H1 (cell line): ENCODE measurements around the gene CYP27B1. TPM values are rescaled to one million over a fixed set of nuclear protein-coding genes. Genes with fewer than 3 reads are reported as not detected.

Experiments used
- CTCF ChIA-PET: fragments of 300-600 bp; sonication (Branson Sonifier 250); formaldehyde crosslinking; loops from one replicate; lab custom pipeline; 2021; ENCODE audit not compliant: partially characterized antibody; lab: Charles Lee
- POLR2A ChIA-PET: fragments of 300-600 bp; sonication (Branson Sonifier 250); formaldehyde crosslinking; loops from one replicate; lab custom pipeline; 2021; ENCODE audit warnings: inconsistent platforms; ENCODE audit not compliant: partially characterized antibody; lab: Charles Lee
- DNase-seq, 2 experiments: peaks; one replicate each; pipeline versions ENCODE4 v3.0.0 to v3.0.0-alpha.2; 2010 to 2022; ENCODE audit warnings: low spot score in 2 of 2, low read depth in 1 of 2, mixed read lengths in 1 of 2
- FAIRE-seq: peaks from 2 replicates; lab custom pipeline; 2011; peaks lifted over from hg19 to GRCh38; lab: Jason Lieb, UNC
- H2AFZ ChIP-seq: 2 replicates; pipeline ENCODE4 v1.8.1; 2012; ENCODE audit warnings: low read length, inconsistent platforms
- H2AK5ac ChIP-seq: 2 replicates; pipeline ENCODE4 v1.6.1; 2013; ENCODE audit warnings: low read depth, low read length
- H2BK120ac ChIP-seq: replicated peaks from 2 replicates; pipeline ENCODE3; 2013; ENCODE audit warnings: low read depth, low read length, inconsistent platforms
- H2BK12ac ChIP-seq: 2 replicates; pipeline ENCODE4 v1.6.1; 2013; ENCODE audit warnings: low read depth, low read length
- H2BK15ac ChIP-seq: 2 replicates; pipeline ENCODE4 v1.6.1; 2013; ENCODE audit warnings: low read length
- H2BK20ac ChIP-seq: 2 replicates; pipeline ENCODE4 v1.6.1; 2013; ENCODE audit warnings: low read length
- H2BK5ac ChIP-seq: 2 replicates; pipeline ENCODE4 v1.6.1; 2013; ENCODE audit warnings: low read depth, low read length
- H3K14ac ChIP-seq: 2 replicates; pipeline ENCODE4 v1.6.1; 2013; ENCODE audit warnings: inconsistent platforms; ENCODE audit not compliant: insufficient read length
- H3K18ac ChIP-seq: 2 replicates; pipeline ENCODE4 v1.6.1; 2013; ENCODE audit warnings: low read length; ENCODE audit errors: extremely low read depth
- H3K23ac ChIP-seq: 2 replicates; pipeline ENCODE4 v1.6.1; 2013; ENCODE audit warnings: inconsistent platforms; ENCODE audit not compliant: insufficient read length
- H3K23me2 ChIP-seq: 2 replicates; pipeline ENCODE4 v1.6.1; 2013; ENCODE audit warnings: low read depth, low read length
- H3K27ac ChIP-seq: 2 replicates; pipeline ENCODE4 v1.6.1; 2011; ENCODE audit warnings: low read depth, low read length, inconsistent platforms
- H3K27me3 ChIP-seq, 4 experiments: replicated peaks in 1 of 4; 1 replicate in 1 of 4; 2 replicates in 3 of 4; pipeline versions ENCODE4 v1.6.1 to v1.8.1; 2011 to 2013; ENCODE audit warnings: low read length in 3 of 4, mild to moderate bottlenecking in 3 of 4, inconsistent platforms in 2 of 4, mixed read lengths in 2 of 4, moderate library complexity in 1 of 4; ENCODE audit not compliant: control insufficient read depth in 3 of 4, insufficient read depth in 3 of 4; ENCODE audit errors: extremely low read depth in 1 of 4
- H3K36me3 ChIP-seq, 4 experiments: 2 replicates each; pipeline versions ENCODE4 v1.6.1 to v1.8.1; 2011 to 2013; ENCODE audit warnings: mild to moderate bottlenecking in 4 of 4, low read length in 3 of 4, moderate library complexity in 2 of 4, control low read depth in 1 of 4, inconsistent platforms in 1 of 4; ENCODE audit not compliant: insufficient read depth in 4 of 4, control insufficient read depth in 2 of 4
- H3K4ac ChIP-seq: replicated peaks from 2 replicates; pipeline ENCODE3; 2013; ENCODE audit warnings: low read length, low read depth, mixed read lengths, inconsistent platforms; ENCODE audit not compliant: insufficient read length
- H3K4me1 ChIP-seq, 4 experiments: replicated peaks in 1 of 4; 1 replicate in 1 of 4; 2 replicates in 3 of 4; pipeline versions ENCODE4 v1.6.1 to v1.8.1; 2011 to 2013; ENCODE audit warnings: low read length in 3 of 4, inconsistent platforms in 2 of 4, mixed read lengths in 1 of 4; ENCODE audit not compliant: insufficient read depth in 4 of 4, control insufficient read depth in 3 of 4
- H3K4me2 ChIP-seq, 2 experiments: 2 replicates each; pipeline versions ENCODE4 v1.6.1 to v1.8.1; 2011 to 2013; ENCODE audit warnings: low read depth in 2 of 2, low read length in 2 of 2, control low read depth in 1 of 2, inconsistent platforms in 1 of 2, mild to moderate bottlenecking in 1 of 2; ENCODE audit not compliant: insufficient read depth in 1 of 2
- H3K4me3 ChIP-seq, 4 experiments: fragments of 200-600, 300-600 bp in 1 of 4; sonication (generic), shearing (Covaris generic), sonication (Bioruptor Twin) in 1 of 4; 2 replicates each; pipeline versions ENCODE4 v1.5.1 to v1.8.1; 2011 to 2016; ENCODE audit warnings: low read length in 4 of 4, low read depth in 3 of 4, control low read depth in 2 of 4, inconsistent platforms in 2 of 4, mild to moderate bottlenecking in 2 of 4, mixed read lengths in 1 of 4, moderate library complexity in 1 of 4; ENCODE audit not compliant: insufficient read depth in 2 of 4; ENCODE audit errors: extremely low read depth in 1 of 4
- H3K56ac ChIP-seq: replicated peaks from 2 replicates; pipeline ENCODE3; 2013; ENCODE audit warnings: low read depth, mild to moderate bottlenecking, mixed read lengths, low read length, inconsistent platforms; ENCODE audit not compliant: insufficient read length
- H3K79me1 ChIP-seq: 2 replicates; pipeline ENCODE4 v1.6.1; 2013; ENCODE audit warnings: low read depth, low read length, control low read depth
- H3K79me2 ChIP-seq, 2 experiments: 2 replicates each; pipeline versions ENCODE4 v1.6.1 to v1.8.1; 2012 to 2013; ENCODE audit warnings: low read length in 2 of 2, mild to moderate bottlenecking in 2 of 2, inconsistent platforms in 1 of 2; ENCODE audit not compliant: insufficient read depth in 2 of 2, control insufficient read depth in 1 of 2
- H3K9ac ChIP-seq, 4 experiments: replicated peaks in 1 of 4; 1 replicate in 1 of 4; 2 replicates in 3 of 4; pipeline versions ENCODE4 v1.6.1 to v1.8.1; 2011 to 2013; ENCODE audit warnings: low read depth in 3 of 4, low read length in 3 of 4, control low read depth in 2 of 4, mild to moderate bottlenecking in 2 of 4, moderate library complexity in 2 of 4, inconsistent platforms in 1 of 4; ENCODE audit errors: extremely low read depth in 1 of 4
- H3K9me3 ChIP-seq, 2 experiments: 2 replicates each; pipeline versions ENCODE4 v1.6.1 to v1.8.1; 2012 to 2013; ENCODE audit warnings: mild to moderate bottlenecking in 2 of 2, moderate library complexity in 2 of 2, control low read depth in 1 of 2, inconsistent platforms in 1 of 2, low read depth in 1 of 2, low read length in 1 of 2, mixed read lengths in 1 of 2; ENCODE audit not compliant: insufficient read depth in 2 of 2
- H4K20me1 ChIP-seq, 2 experiments: replicated peaks in 1 of 2; 2 replicates each; pipeline versions ENCODE3 to v1.8.1; 2011 to 2013; ENCODE audit warnings: inconsistent platforms in 2 of 2, low read length in 2 of 2, mild to moderate bottlenecking in 1 of 2; ENCODE audit not compliant: insufficient read depth in 2 of 2, control insufficient read depth in 1 of 2
- H4K5ac ChIP-seq: 2 replicates; pipeline ENCODE4 v1.6.1; 2013; ENCODE audit warnings: low read length, low read depth, mixed read lengths, inconsistent platforms; ENCODE audit not compliant: insufficient read length
- H4K8ac ChIP-seq: 2 replicates; pipeline ENCODE4 v1.8.0; 2013; ENCODE audit warnings: mild to moderate bottlenecking, moderate library complexity, low read length, inconsistent platforms; ENCODE audit not compliant: insufficient read depth; ENCODE audit errors: extremely low read depth
- H4K91ac ChIP-seq: replicated peaks from 2 replicates; pipeline ENCODE3; 2013; ENCODE audit warnings: low read length, mixed read lengths, inconsistent platforms; ENCODE audit not compliant: insufficient read length
- CTBP2 ChIP-seq: IDR thresholded peaks from 2 replicates; pipeline ENCODE4 v1.7.0; 2011; ENCODE audit warnings: borderline replicate concordance, mild to moderate bottlenecking, moderate library complexity, mixed read lengths, low read length; ENCODE audit not compliant: insufficient read depth, insufficient read length
- EZH2 ChIP-seq: fragments of 200-600 bp; sonication (generic); IDR thresholded peaks from 2 replicates; pipeline ENCODE4 v1.7.1; 2012; ENCODE audit warnings: low read depth, mild to moderate bottlenecking, moderate library complexity, low read length, inconsistent platforms; ENCODE audit not compliant: severe bottlenecking
- SUZ12 ChIP-seq: fragments of 200-600 bp; sonication (generic); IDR thresholded peaks from 2 replicates; pipeline ENCODE4 v1.6.1; 2012; ENCODE audit warnings: mild to moderate bottlenecking, inconsistent platforms, low read length, moderate library complexity, mixed read lengths
- TAF7 ChIP-seq: optimal IDR thresholded peaks from 2 replicates; pipeline ENCODE3; 2011; ENCODE audit warnings: low read depth, mild to moderate bottlenecking, inconsistent platforms, low read length, moderate library complexity, borderline replicate concordance
- WGBS, 2 experiments: shearing (Covaris generic) in 1 of 2; methylation state at CpG; one replicate each; pipeline versions ENCODE4 v1.1.6 to v1.1.7; 2013 to 2015; ENCODE audit warnings: low lambda C conversion rate in 2 of 2, mixed read lengths in 2 of 2, inconsistent platforms in 1 of 2, low coverage in 1 of 2, missing lambda C conversion rate in 1 of 2; ENCODE audit not compliant: insufficient replicate concordance in 2 of 2, insufficient coverage in 1 of 2, insufficient read length in 1 of 2; ENCODE audit errors: extremely low coverage in 1 of 2, missing lambda C conversion rate in 1 of 2; 5-methylcytosine and 5-hydroxymethylcytosine counted together
- polyA plus RNA-seq, 7 experiments: library from polyadenylated mRNA; depleted of rRNA in 3 of 7; stranded (reverse) in 5 of 7; unstranded in 2 of 7; fragments of >200 nt in 5 of 7; fragments of 200-250 nt in 2 of 7; gene quantifications; 1 replicate in 5 of 7; 2 replicates in 1 of 7; 4 replicates in 1 of 7; pipeline versions ENCODE4 v1.2.1 to v1.2.3, GENCODE V29; 2011 to 2013; ENCODE audit warnings: missing spikeins in 2 of 7, mixed read lengths in 2 of 7
- total RNA-seq: library from RNA; stranded (reverse); fragmentation: NEBNext Ultra II Directional; extraction: Animal tissue kit (Norgen Biotek cat#: 25700); gene quantifications from 2 replicates; pipeline ENCODE4 v1.2.1, GENCODE V29; 2021

CYP27B1 gene
- total and polyA plus RNA-seq, 2 of the 8 experiments (the other 6 are each of a cell fraction or from before 2014, with no cell fraction given) = 2.9 to 3.3 TPM

DNA sequence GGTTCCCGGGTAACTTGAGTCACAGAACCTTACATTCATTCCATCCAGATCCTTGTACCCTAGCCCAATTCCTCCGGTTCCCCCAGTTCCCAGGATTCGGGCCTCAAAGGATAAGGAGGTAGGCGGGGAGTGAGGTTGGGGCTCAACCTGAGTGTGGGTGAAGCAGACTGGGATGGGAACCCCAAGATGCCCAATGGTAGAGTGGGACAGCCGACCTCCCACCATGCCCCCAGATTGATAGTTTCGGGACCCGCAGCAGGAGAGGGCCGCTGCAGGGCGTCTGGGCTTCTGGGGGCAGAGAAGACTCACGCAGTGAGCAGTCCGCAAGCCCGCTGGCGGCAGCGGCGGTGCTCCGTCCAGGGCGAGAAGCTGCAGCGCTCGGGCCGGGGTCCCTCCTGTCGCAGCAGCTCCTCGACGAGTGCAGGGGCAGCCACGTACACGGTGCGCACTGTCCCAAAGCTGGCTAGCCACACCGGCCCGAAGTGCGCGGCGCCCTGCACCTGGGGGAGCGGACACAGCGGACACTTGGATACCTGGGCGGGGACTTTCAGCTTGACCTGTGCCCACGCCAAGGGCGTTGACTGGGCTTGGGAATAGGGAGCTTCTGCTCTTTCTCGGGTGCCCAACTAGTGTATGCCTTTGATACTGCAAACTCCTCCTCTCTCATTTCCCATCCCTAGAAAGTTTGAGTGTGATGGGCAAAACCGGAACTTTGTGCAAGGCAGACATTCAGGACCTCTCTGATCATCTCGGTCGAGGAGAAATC, 997 bp downstream of the CYP27B1 start:
- Histone ChIP-seq H4K5ac (no peak overlapping the region), H3K4me1 (peaks cover 13 to 22% (median 19%) of the 10 kb centered on the region in 4 experiments), H2BK5ac (no peak overlapping the region), H2BK12ac (no peak overlapping the region), H3K56ac (no peak overlapping the region), H3K4me2 (peak overlapping the region; percentile 87 to 96), H4K20me1 (peaks cover 0 to 4% of the 10 kb centered on the region in 2 experiments), H2AFZ (no peak overlapping the region; the same call in 1 of the 2 replicates), H3K27ac (no peak overlapping the region), H2BK120ac (no peak overlapping the region), H3K4ac (no peak overlapping the region), H3K9me3 (no peaks in the 10 kb centered on the region), H3K4me3 (peak overlapping the region; percentile 39 to 66 (median 64)), H3K79me1 (no peaks in the 10 kb centered on the region), H4K8ac (peak overlapping the region; percentile 39; the same call in 1 of the 2 replicates), H3K27me3 (peaks cover 22 to 39% (median 37%) of the 10 kb centered on the region in 4 experiments), H4K91ac (no peak overlapping the region), H3K18ac (no peak overlapping the region), H3K79me2 (0 out of 4 replicates have a peak, but pooled peaks cover 0 to 2% of the 10 kb centered on the region in 2 experiments), H3K23ac (no peak overlapping the region), H2BK20ac (no peak overlapping the region), H3K9ac (no peak overlapping the region), H2AK5ac (no peak overlapping the region), H2BK15ac (peak overlapping the region; percentile 29; the same call in 1 of the 2 replicates), H3K36me3 (peaks cover 11 to 17% (median 14%) of the 10 kb centered on the region in 4 experiments; a peak in 7 of 8 replicates), H3K23me2 (peaks cover 23% of the 10 kb centered on the region), H3K14ac (no peak overlapping the region)
- TF ChIP-seq SUZ12 (peak; percentile 79), TAF7 (no peak), CTBP2 (no peak), EZH2 (peak; percentile 52)
- ChIA-PET POLR2A (interaction anchor here (0.7 to 5.3 kb wide), 17 partner anchors 10 to 79 kb away, joined by 3 to 35 read pairs (median 5); partner anchors contain the start of genes CDK4, MARCHF9, TSFM and TSPAN31), CTCF (interaction anchor here (0.6 to 3.9 kb wide), 9 partner anchors 9 to 129 kb away, joined by 3 to 40 read pairs (median 4); partner anchors contain the start of gene TSFM)
- no peak for FAIRE-seq
- WGBS, 2 experiments = 8% methylated on average over 40 of the region's 40 CpGs; no CpG with 5 or more reads in 1 of the 2 experiments
- no peak for DNase-seq
